Measurements from ENCODE around the gene ADRM1.

Gene ADRM1

GRCh38 chr20:62310757-62311121 lies 7.9 kb downstream of the ADRM1 start:
- H3K27me3 ChIP-seq (ENCODE audit: control insufficient read depth, insufficient read depth, low read length) = no peaks in the 10 kb centered on the region
- H3K4me3 ChIP-seq (ENCODE audit: low read length) = no peak overlapping the region
- H3K27ac ChIP-seq (ENCODE audit: low read depth, low read length) = no peak overlapping the region
- no peak overlapping the region for H3K9ac ChIP-seq (ENCODE audit: low read length)
- no peaks in the 10 kb centered on the region for H3K4me1 ChIP-seq (ENCODE audit: control insufficient read depth, insufficient read depth, low read length)
- peaks cover 51% of the 10 kb centered on the region for H3K36me3 ChIP-seq (ENCODE audit: control insufficient read depth, insufficient read depth, low read length)

DNA sequence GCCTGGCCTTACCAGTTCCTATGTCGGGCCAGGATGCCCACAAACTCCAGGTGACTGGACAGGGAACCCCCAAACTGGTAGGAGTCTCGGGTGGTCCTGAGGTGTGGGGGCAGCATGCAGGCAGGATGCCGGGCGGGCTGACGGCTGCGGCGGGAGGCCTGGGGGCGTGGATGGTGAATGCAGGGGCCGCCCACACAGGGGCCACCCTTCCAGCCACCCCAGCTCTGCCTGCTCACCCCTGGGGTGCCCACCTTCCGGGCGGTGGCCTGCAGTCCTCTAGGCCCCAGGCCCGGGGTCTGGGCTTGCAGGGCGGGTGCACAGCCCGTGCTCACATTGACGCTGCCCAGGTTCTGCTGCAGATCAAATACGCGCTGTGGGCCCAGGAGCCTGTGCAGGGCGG lies 8.4 kb downstream of the ADRM1 start:
- H3K27ac ChIP-seq (ENCODE audit: low read depth, low read length) = no peak overlapping the region

DNA sequence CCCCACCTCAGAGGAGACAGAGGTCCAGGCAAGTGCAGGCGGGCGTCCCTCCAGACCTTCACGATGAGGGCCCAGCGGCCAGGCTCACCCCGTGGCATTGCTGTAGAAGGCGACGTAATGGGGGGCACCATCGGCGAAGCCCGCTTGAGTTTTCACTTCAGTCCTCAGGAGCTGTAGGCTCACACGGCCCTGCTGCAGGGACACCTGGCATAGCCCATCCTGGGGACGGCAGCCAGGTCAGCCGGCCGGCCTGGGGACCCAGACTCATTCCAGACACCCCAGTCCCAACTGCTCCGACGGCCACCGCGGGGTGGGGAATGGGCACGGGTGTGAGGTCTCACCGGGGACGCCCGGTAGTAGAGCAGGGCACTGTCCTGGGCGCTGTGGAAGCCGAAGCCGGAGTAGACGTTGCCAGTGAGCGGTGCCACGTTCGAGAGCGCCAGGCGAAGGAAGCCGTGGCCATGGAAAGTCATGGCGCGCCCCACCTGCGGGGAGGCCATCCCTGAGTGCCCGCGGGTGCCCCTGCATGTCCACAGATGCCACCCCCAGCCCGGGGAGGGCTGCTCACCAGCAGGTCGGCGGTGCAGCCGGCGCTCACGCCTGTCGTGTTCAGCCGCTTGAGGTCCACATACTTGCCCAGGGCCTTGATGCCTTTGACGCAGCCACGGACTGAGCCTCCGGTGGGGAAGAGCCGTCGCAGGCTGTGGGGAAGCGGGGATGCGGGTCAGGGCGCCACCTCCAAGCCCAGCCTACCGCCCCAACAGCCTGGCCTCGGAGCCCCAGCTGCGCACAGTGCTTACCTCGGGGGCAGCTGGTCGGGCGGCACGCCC lies 9.2 kb downstream of the ADRM1 start:
- no peak overlapping the region for H3K4me3 ChIP-seq (ENCODE audit: low read length)
- no peaks in the 10 kb centered on the region for H3K4me1 ChIP-seq (ENCODE audit: control insufficient read depth, insufficient read depth, low read length)
- no peaks in the 10 kb centered on the region for H3K27me3 ChIP-seq (ENCODE audit: control insufficient read depth, insufficient read depth, low read length)
- H3K9ac ChIP-seq (ENCODE audit: low read length) = no peak overlapping the region
- H3K36me3 ChIP-seq (ENCODE audit: control insufficient read depth, insufficient read depth, low read length) = peaks cover 54% of the 10 kb centered on the region
- peak overlapping the region; percentile 3 for H3K27ac ChIP-seq (ENCODE audit: low read depth, low read length)

More for the DNA sequence above, 8.4 kb downstream of the ADRM1 start:
- Histone ChIP-seq H3K27me3 (ENCODE audit: control insufficient read depth, insufficient read depth, low read length) (no peaks in the 10 kb centered on the region), H3K36me3 (ENCODE audit: control insufficient read depth, insufficient read depth, low read length) (peaks cover 51% of the 10 kb centered on the region), H3K9ac (ENCODE audit: low read length) (no peak overlapping the region), H3K4me1 (ENCODE audit: control insufficient read depth, insufficient read depth, low read length) (no peaks in the 10 kb centered on the region), H3K4me3 (ENCODE audit: low read length) (no peak overlapping the region)

DNA sequence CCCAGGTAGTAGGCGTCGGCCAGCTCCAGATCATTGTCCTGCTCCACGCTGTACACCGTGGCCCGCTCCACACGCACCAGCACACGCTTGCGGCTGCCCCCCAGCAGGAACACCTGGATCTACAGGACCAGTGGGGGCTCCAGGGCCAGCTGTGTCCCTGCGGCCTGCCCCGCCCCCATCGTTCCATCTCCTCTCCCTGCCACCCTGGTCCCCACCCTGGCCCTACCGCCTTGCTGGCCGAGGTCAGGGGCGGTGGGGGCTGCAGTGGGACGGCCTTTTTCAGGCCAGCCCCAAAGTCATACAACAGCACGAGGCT lies 9.8 kb downstream of the ADRM1 start:
- H3K36me3 ChIP-seq (ENCODE audit: control insufficient read depth, insufficient read depth, low read length) = peaks cover 52% of the 10 kb centered on the region
- no peak overlapping the region for H3K4me3 ChIP-seq (ENCODE audit: low read length)
- no peaks in the 10 kb centered on the region for H3K4me1 ChIP-seq (ENCODE audit: control insufficient read depth, insufficient read depth, low read length)
- H3K27me3 ChIP-seq (ENCODE audit: control insufficient read depth, insufficient read depth, low read length) = no peaks in the 10 kb centered on the region
- no peak overlapping the region for H3K9ac ChIP-seq (ENCODE audit: low read length)
- H3K27ac ChIP-seq (ENCODE audit: low read depth, low read length) = no peak overlapping the region

GRCh38 chr20:62313021-62313420 lies 10.2 kb downstream of the ADRM1 start:
- Histone ChIP-seq H3K36me3 (ENCODE audit: control insufficient read depth, insufficient read depth, low read length) (peaks cover 48% of the 10 kb centered on the region), H3K9ac (ENCODE audit: low read length) (no peak overlapping the region), H3K4me3 (ENCODE audit: low read length) (no peak overlapping the region), H3K27ac (ENCODE audit: low read depth, low read length) (no peak overlapping the region), H3K27me3 (ENCODE audit: control insufficient read depth, insufficient read depth, low read length) (no peaks in the 10 kb centered on the region), H3K4me1 (ENCODE audit: control insufficient read depth, insufficient read depth, low read length) (no peaks in the 10 kb centered on the region)

- Histone ChIP-seq H3K4me1 (ENCODE audit: control insufficient read depth, insufficient read depth, low read length) (no peaks in the 10 kb centered on the region), H3K27ac (ENCODE audit: low read depth, low read length) (no peak overlapping the region), H3K27me3 (ENCODE audit: control insufficient read depth, insufficient read depth, low read length) (no peaks in the 10 kb centered on the region), H3K4me3 (ENCODE audit: low read length) (no peak overlapping the region), H3K36me3 (ENCODE audit: control insufficient read depth, insufficient read depth, low read length) (peaks cover 42% of the 10 kb centered on the region), H3K9ac (ENCODE audit: low read length) (no peak overlapping the region)
Measured at GRCh38 chr20:62313460-62314338, 10.9 kb downstream of the ADRM1 start.

- no peaks in the 10 kb centered on the region for H3K4me1 ChIP-seq (ENCODE audit: control insufficient read depth, insufficient read depth, low read length)
Measured at GRCh38 chr20:62314339-62314638, 11.5 kb downstream of the ADRM1 start.

GRCh38 chr20:62314711-62315302 lies 12.0 kb downstream of the ADRM1 start:
- Histone ChIP-seq H3K9ac (ENCODE audit: low read length) (no peak overlapping the region), H3K4me1 (ENCODE audit: control insufficient read depth, insufficient read depth, low read length) (no peaks in the 10 kb centered on the region), H3K36me3 (ENCODE audit: control insufficient read depth, insufficient read depth, low read length) (peaks cover 45% of the 10 kb centered on the region), H3K4me3 (ENCODE audit: low read length) (no peak overlapping the region), H3K27ac (ENCODE audit: low read depth, low read length) (no peak overlapping the region), H3K27me3 (ENCODE audit: control insufficient read depth, insufficient read depth, low read length) (no peaks in the 10 kb centered on the region)

More at GRCh38 chr20:62314339-62314638, 11.5 kb downstream of the ADRM1 start:
- H3K36me3 ChIP-seq (ENCODE audit: control insufficient read depth, insufficient read depth, low read length) = peaks cover 45% of the 10 kb centered on the region
- no peak overlapping the region for H3K9ac ChIP-seq (ENCODE audit: low read length)
- H3K4me3 ChIP-seq (ENCODE audit: low read length) = no peak overlapping the region
- H3K27ac ChIP-seq (ENCODE audit: low read depth, low read length) = no peak overlapping the region
- no peaks in the 10 kb centered on the region for H3K27me3 ChIP-seq (ENCODE audit: control insufficient read depth, insufficient read depth, low read length)

DNA sequence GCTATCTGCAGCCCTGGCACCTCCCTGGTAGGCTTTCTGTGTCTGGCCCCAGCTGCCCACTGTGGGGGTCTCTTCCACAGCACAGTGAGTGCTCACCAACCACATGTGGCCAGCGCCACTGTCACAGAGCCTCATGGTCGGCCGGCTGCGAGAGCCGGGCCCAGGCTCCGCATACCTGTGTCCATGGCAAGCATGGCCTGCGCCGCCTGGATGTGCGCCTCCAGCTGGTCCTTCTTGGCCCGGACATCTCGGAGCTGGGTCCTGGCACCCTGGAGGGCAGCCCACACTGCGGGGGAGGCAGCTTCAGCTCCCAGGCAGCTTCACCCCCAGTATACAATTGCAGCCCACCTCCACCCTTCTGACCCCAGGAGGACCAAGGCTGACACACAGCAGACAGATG lies 13.0 kb downstream of the ADRM1 start:
- peaks cover 43% of the 10 kb centered on the region for H3K36me3 ChIP-seq (ENCODE audit: control insufficient read depth, insufficient read depth, low read length)
- H3K4me3 ChIP-seq (ENCODE audit: low read length) = no peak overlapping the region
- no peaks in the 10 kb centered on the region for H3K27me3 ChIP-seq (ENCODE audit: control insufficient read depth, insufficient read depth, low read length)
- H3K4me1 ChIP-seq (ENCODE audit: control insufficient read depth, insufficient read depth, low read length) = no peaks in the 10 kb centered on the region
- H3K9ac ChIP-seq (ENCODE audit: low read length) = no peak overlapping the region
- H3K27ac ChIP-seq (ENCODE audit: low read depth, low read length) = no peak overlapping the region

DNA sequence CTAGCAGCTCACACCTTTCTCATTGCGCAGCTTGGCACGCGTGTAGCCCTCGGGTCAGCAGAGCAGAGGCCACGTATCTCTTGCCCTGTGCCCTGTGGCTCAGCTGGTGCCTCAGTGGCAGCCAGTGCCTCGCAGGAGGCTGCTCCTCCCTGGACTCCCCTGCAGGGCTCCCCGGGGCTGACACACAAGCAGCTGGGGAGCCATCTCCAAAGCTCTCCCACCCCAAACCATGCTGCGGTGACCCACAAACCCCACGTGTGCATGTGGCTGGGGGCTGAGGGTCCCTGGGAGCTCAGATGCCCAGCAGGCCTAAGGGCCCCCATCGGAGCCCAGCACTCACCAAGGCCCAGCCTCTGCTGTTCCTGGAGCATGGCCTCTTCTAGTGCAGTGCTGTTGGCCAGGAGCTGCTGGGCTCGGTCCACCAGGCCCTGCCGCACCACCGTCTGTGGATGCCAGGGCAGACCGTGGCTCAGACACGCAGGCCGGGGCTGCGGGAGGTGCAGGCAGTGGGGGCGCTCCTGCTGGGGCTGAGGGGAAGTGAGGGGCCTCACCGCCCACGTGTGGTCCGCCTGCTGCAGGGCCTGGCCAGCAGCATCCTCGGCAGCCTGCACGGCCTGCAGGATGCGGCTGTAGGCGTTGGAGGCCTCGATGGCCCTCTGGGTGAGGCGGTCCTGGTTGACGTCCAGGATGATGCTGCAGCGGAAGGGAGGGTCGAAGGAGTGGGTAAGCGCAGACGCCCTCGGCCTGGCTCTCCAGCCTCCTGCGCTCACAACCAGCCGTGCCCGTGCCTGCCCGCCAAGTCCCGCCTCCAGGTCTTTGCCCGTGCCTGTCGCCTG lies 13.8 kb downstream of the ADRM1 start:
- Histone ChIP-seq H3K36me3 (ENCODE audit: control insufficient read depth, insufficient read depth, low read length) (peaks cover 45% of the 10 kb centered on the region), H3K27ac (ENCODE audit: low read depth, low read length) (no peak overlapping the region), H3K9ac (ENCODE audit: low read length) (no peak overlapping the region)

GRCh38 chr20:62317167-62317655 lies 14.4 kb downstream of the ADRM1 start:
- Histone ChIP-seq H3K27me3 (ENCODE audit: control insufficient read depth, insufficient read depth, low read length) (no peaks in the 10 kb centered on the region), H3K9ac (ENCODE audit: low read length) (no peak overlapping the region), H3K27ac (ENCODE audit: low read depth, low read length) (no peak overlapping the region), H3K36me3 (ENCODE audit: control insufficient read depth, insufficient read depth, low read length) (peaks cover 43% of the 10 kb centered on the region), H3K4me1 (ENCODE audit: control insufficient read depth, insufficient read depth, low read length) (no peaks in the 10 kb centered on the region), H3K4me3 (ENCODE audit: low read length) (no peak overlapping the region)

More for the DNA sequence above, 13.8 kb downstream of the ADRM1 start:
- no peak overlapping the region for H3K4me3 ChIP-seq (ENCODE audit: low read length)
- no peaks in the 10 kb centered on the region for H3K27me3 ChIP-seq (ENCODE audit: control insufficient read depth, insufficient read depth, low read length)
- no peaks in the 10 kb centered on the region for H3K4me1 ChIP-seq (ENCODE audit: control insufficient read depth, insufficient read depth, low read length)
